Ascending aorta (tissue), 2 donors: ENCODE data around the gene HMGN3. TPM values are rescaled to one million over a fixed set of nuclear protein-coding genes. Genes with fewer than 3 reads are reported as not detected.
"Not testable (repeated sequence)": the region's sequence is repeated elsewhere in the genome, so short reads cannot be mapped to it uniquely, and the experiment has no call there.

ENCODE experiments used
- DNase-seq, 2 donors: peaks; one replicate each; pipeline ENCODE4 v3.0.0-alpha.2; 2019; ENCODE audit warnings: low spot score in 2 of 2
- H3K27ac ChIP-seq, 2 donors: fragments of 200-600 bp; sonication (generic); one replicate each; pipeline ENCODE4 v1.5.1; 2016 to 2017; ENCODE audit warnings: mild to moderate bottlenecking in 1 of 2
- H3K27me3 ChIP-seq: fragments of 200-600 bp; sonication (generic); one replicate; pipeline ENCODE4 v1.5.1; 2017
- H3K36me3 ChIP-seq, 2 donors: fragments of 200-600 bp; sonication (generic); one replicate each; pipeline ENCODE4 v1.5.1; 2016
- H3K4me1 ChIP-seq, 2 donors: fragments of 200-600 bp; sonication (generic); one replicate each; pipeline ENCODE4 v1.5.1; 2016 to 2017; ENCODE audit warnings: mild to moderate bottlenecking in 1 of 2
- H3K4me3 ChIP-seq, 2 donors: fragments of 200-600 bp; sonication (generic); one replicate each; pipeline ENCODE4 v1.5.1; 2016 to 2017; ENCODE audit warnings: mild to moderate bottlenecking in 1 of 2
- H3K9me3 ChIP-seq, 2 donors: fragments of 200-600 bp; sonication (generic); one replicate each; pipeline ENCODE4 v1.5.1; 2016
- CTCF ChIP-seq, 3 experiments: fragments of 200-600 bp in 2 of 3; fragments of 450-650 bp in 1 of 3; sonication (generic) in 2 of 3; IDR thresholded peaks; one replicate each; pipeline ENCODE4 v1.5.1; 2016 to 2019; ENCODE audit warnings: antibody characterized with exemption in 3 of 3, mild to moderate bottlenecking in 1 of 3, moderate library complexity in 1 of 3
- intact Hi-C: fragments of 100-400 bp; cut with DNase I; formaldehyde crosslinking; loops from one replicate; pipeline ENCODE4 v1.15.1; 2023
- total RNA-seq: library from RNA; depleted of rRNA; stranded (reverse); fragments of >200 nt; gene quantifications from one replicate; pipeline ENCODE4 v1.1.0, GENCODE V29; 2016

HMGN3 gene
- total RNA-seq, 1 donor from 2014 or later: 32.7 TPM

- intact Hi-C loops: no loop called here
- H3K27me3 ChIP-seq: no peaks in the 10 kb centered on the region
- no peaks in the 10 kb centered on the region for H3K4me1 ChIP-seq
- no peak for DNase-seq
- no peak for TF ChIP-seq CTCF (IDR thresholded peaks at IDR 0.05)
- H3K36me3 ChIP-seq: no peaks in the 10 kb centered on the region
- no peaks in the 10 kb centered on the region for H3K9me3 ChIP-seq
- H3K4me3 ChIP-seq: no peak overlapping the region
- no peak overlapping the region for H3K27ac ChIP-seq
Observed at GRCh38 chr6:79266051-79266450, 31.6 kb upstream of the HMGN3 start.

- no peak overlapping the region for H3K27ac ChIP-seq
- no peak for DNase-seq
Observed at GRCh38 chr6:79263359-79263758, 28.9 kb upstream of the HMGN3 start.

GRCh38 chr6:79261666-79262065 is 27.2 kb upstream of the HMGN3 start:
- H3K36me3 ChIP-seq: no peaks in the 10 kb centered on the region
- TF ChIP-seq CTCF (IDR thresholded peaks at IDR 0.05): no peak

More at GRCh38 chr6:79263359-79263758, 28.9 kb upstream of the HMGN3 start:
- peaks cover 0 to 3% of the 10 kb centered on the region in 2 donors for H3K9me3 ChIP-seq
- no peak for TF ChIP-seq CTCF (IDR thresholded peaks at IDR 0.05)
- no peaks in the 10 kb centered on the region for H3K4me1 ChIP-seq
- H3K27me3 ChIP-seq: no peaks in the 10 kb centered on the region
- intact Hi-C loops: no loop called here
- H3K36me3 ChIP-seq: no peaks in the 10 kb centered on the region
- no peak overlapping the region for H3K4me3 ChIP-seq

GRCh38 chr6:79260772-79261171 is 26.3 kb upstream of the HMGN3 start:
- H3K4me1 ChIP-seq: no peaks in the 10 kb centered on the region
- H3K27ac ChIP-seq: no peak overlapping the region
- TF ChIP-seq CTCF (IDR thresholded peaks at IDR 0.05): no peak
- H3K9me3 ChIP-seq: peaks cover 0 to 3% of the 10 kb centered on the region in 2 donors
- intact Hi-C loops: no loop called here
- no peaks in the 10 kb centered on the region for H3K27me3 ChIP-seq
- no peaks in the 10 kb centered on the region for H3K36me3 ChIP-seq
- H3K4me3 ChIP-seq: no peak overlapping the region
- no peak for DNase-seq

More at GRCh38 chr6:79261666-79262065, 27.2 kb upstream of the HMGN3 start:
- intact Hi-C loops: no loop called here
- peaks cover 0 to 3% of the 10 kb centered on the region in 2 donors for H3K9me3 ChIP-seq
- H3K4me3 ChIP-seq: no peak overlapping the region
- H3K27me3 ChIP-seq: no peaks in the 10 kb centered on the region
- DNase-seq: no peak
- no peak overlapping the region for H3K27ac ChIP-seq
- H3K4me1 ChIP-seq: no peaks in the 10 kb centered on the region

GRCh38 chr6:79257381-79258205 is 23.1 kb upstream of the HMGN3 start:
- H3K9me3 ChIP-seq: peaks cover 0 to 3% of the 10 kb centered on the region in 2 donors
- H3K36me3 ChIP-seq: no peaks in the 10 kb centered on the region
- no peaks in the 10 kb centered on the region for H3K27me3 ChIP-seq

GRCh38 chr6:79256770-79257169 is 22.3 kb upstream of the HMGN3 start:
- H3K27me3 ChIP-seq, H3K9me3 ChIP-seq, H3K4me1 ChIP-seq, H3K27ac ChIP-seq, H3K36me3 ChIP-seq, H3K4me3 ChIP-seq, DNase-seq, intact Hi-C loops: not testable (repeated sequence)

More at GRCh38 chr6:79257381-79258205, 23.1 kb upstream of the HMGN3 start:
- no peak overlapping the region for H3K4me3 ChIP-seq
- no peaks in the 10 kb centered on the region for H3K4me1 ChIP-seq
- no peak overlapping the region for H3K27ac ChIP-seq
- intact Hi-C loops: no loop called here
- no peak for DNase-seq
- no peak for TF ChIP-seq CTCF (IDR thresholded peaks at IDR 0.05)

GRCh38 chr6:79255086-79255485 is 20.6 kb upstream of the HMGN3 start:
- H3K4me3 ChIP-seq, H3K9me3 ChIP-seq, H3K4me1 ChIP-seq, DNase-seq, H3K27me3 ChIP-seq, H3K27ac ChIP-seq, intact Hi-C loops, H3K36me3 ChIP-seq: not testable (repeated sequence)
